GM23338 (cell line): Measurements from ENCODE around the gene RFC2. TPM values are rescaled to one million over a fixed set of nuclear protein-coding genes. Genes with fewer than 3 reads are reported as not detected.

Source experiments
- ATAC-seq: fragments of 200-7000 bp; cut with Tn5 transposase; 3 replicates; pipeline ENCODE4 v1.9.1; 2020
- DNase-seq: peaks from one replicate; pipeline ENCODE4 v3.0.0-alpha.2; 2015; ENCODE audit warnings: low spot score
- H2AFZ ChIP-seq: fragments of 200-600 bp; sonication (generic); 2 replicates; pipeline ENCODE4 v1.8.0; 2016; ENCODE audit warnings: antibody characterized with exemption, mild to moderate bottlenecking, moderate library complexity
- H3F3A ChIP-seq: fragments of 200-600 bp; sonication (generic); replicated peaks from 2 replicates; pipeline ENCODE4 v1.8.0; 2017; ENCODE audit warnings: antibody characterized with exemption, mixed run types, low read depth
- H3K27ac ChIP-seq: fragments of 200-600 bp; sonication (generic); 2 replicates; pipeline ENCODE4 v1.6.1; 2016; ENCODE audit warnings: low read depth
- H3K27me3 ChIP-seq: fragments of 200-600 bp; sonication (generic); 2 replicates; pipeline ENCODE4 v1.8.0; 2016; ENCODE audit warnings: mild to moderate bottlenecking, mixed run types, moderate library complexity; ENCODE audit not compliant: insufficient read depth
- H3K36me3 ChIP-seq: fragments of 200-600 bp; sonication (generic); 2 replicates; pipeline ENCODE4 v1.8.0; 2016; ENCODE audit warnings: mild to moderate bottlenecking; ENCODE audit not compliant: insufficient read depth
- H3K4me1 ChIP-seq: fragments of 200-600 bp; sonication (generic); 2 replicates; pipeline ENCODE4 v1.8.0; 2016; ENCODE audit warnings: mild to moderate bottlenecking, moderate library complexity; ENCODE audit not compliant: insufficient read depth
- H3K4me2 ChIP-seq: fragments of 200-600 bp; sonication (generic); 2 replicates; pipeline ENCODE4 v1.7.1; 2017; ENCODE audit warnings: mixed run types
- H3K4me3 ChIP-seq: fragments of 200-600 bp; sonication (generic); 2 replicates; pipeline ENCODE4 v1.6.1; 2016; ENCODE audit warnings: mixed run types
- H3K79me2 ChIP-seq: fragments of 200-600 bp; sonication (generic); replicated peaks from 2 replicates; pipeline ENCODE4 v1.8.0; 2017; ENCODE audit warnings: mild to moderate bottlenecking; ENCODE audit not compliant: insufficient read depth
- H3K9me2 ChIP-seq: fragments of 200-600 bp; sonication (generic); 2 replicates; pipeline ENCODE4 v1.8.0; 2017; ENCODE audit not compliant: insufficient read depth
- H4K20me1 ChIP-seq: fragments of 200-600 bp; sonication (generic); replicated peaks from 2 replicates; pipeline ENCODE4 v1.8.0; 2017; ENCODE audit warnings: mild to moderate bottlenecking; ENCODE audit not compliant: insufficient read depth
- H3K27ac Mint-ChIP-seq: 2 replicates; pipeline ENCODE4 v1.8.0; 2020; ENCODE audit warnings: inconsistent platforms, mild to moderate bottlenecking, moderate library complexity, mixed read lengths
- H3K27me3 Mint-ChIP-seq: 3 replicates; pipeline ENCODE4 v1.8.0; 2022; ENCODE audit warnings: low read depth, mild to moderate bottlenecking, moderate library complexity, mixed read lengths, inconsistent platforms; ENCODE audit not compliant: insufficient read depth, poor library complexity
- H3K36me3 Mint-ChIP-seq: 3 replicates; pipeline ENCODE4 v1.8.0; 2021; ENCODE audit warnings: low read depth, mild to moderate bottlenecking, inconsistent platforms, moderate library complexity, mixed read lengths
- H3K4me1 Mint-ChIP-seq: 3 replicates; pipeline ENCODE4 v1.8.0; 2020; ENCODE audit warnings: mild to moderate bottlenecking, inconsistent platforms, mixed read lengths
- H3K4me3 Mint-ChIP-seq: 3 replicates; pipeline ENCODE4 v1.8.0; 2021; ENCODE audit warnings: moderate library complexity, mild to moderate bottlenecking, inconsistent platforms, mixed read lengths
- H3K9me3 Mint-ChIP-seq: 3 replicates; pipeline ENCODE4 v1.8.0; 2020; ENCODE audit warnings: moderate library complexity, mild to moderate bottlenecking, inconsistent platforms, mixed read lengths
- CREB1 ChIP-seq: fragments of 250-450 bp; sonication (Bioruptor Pico); IDR thresholded peaks from 2 replicates; pipeline ENCODE4 v1.5.0; 2020; ENCODE audit warnings: low read depth, mild to moderate bottlenecking, moderate library complexity
- ETS1 ChIP-seq: IDR thresholded peaks from 2 replicates; pipeline ENCODE4 v1.6.1; 2016; ENCODE audit warnings: antibody characterized with exemption
- EZH2 ChIP-seq: fragments of 200-600 bp; sonication (generic); IDR thresholded peaks from one replicate; pipeline ENCODE4 v1.8.0; 2017; ENCODE audit warnings: antibody characterized with exemption, mild to moderate bottlenecking, low read depth; ENCODE audit not compliant: unreplicated experiment
- EZH2phosphoT487 ChIP-seq: fragments of 200-600 bp; sonication (generic); IDR thresholded peaks from one replicate; pipeline ENCODE4 v1.8.1; 2018; ENCODE audit warnings: antibody characterized with exemption; ENCODE audit not compliant: unreplicated experiment
- JUNB ChIP-seq: IDR thresholded peaks from one replicate; pipeline ENCODE4 v1.6.1; 2016; ENCODE audit warnings: antibody characterized with exemption; ENCODE audit not compliant: unreplicated experiment
- NANOG ChIP-seq: IDR thresholded peaks from 2 replicates; pipeline ENCODE4 v1.6.1; 2016; ENCODE audit warnings: antibody characterized with exemption, borderline replicate concordance
- POLR2AphosphoS5 ChIP-seq: IDR thresholded peaks from 2 replicates; pipeline ENCODE4 v1.6.1; 2016; ENCODE audit warnings: antibody characterized with exemption, low read depth
- REST ChIP-seq: IDR thresholded peaks from one replicate; pipeline ENCODE4 v1.6.1; 2018; ENCODE audit warnings: antibody characterized with exemption; ENCODE audit not compliant: unreplicated experiment
- STAT1 ChIP-seq: IDR thresholded peaks from one replicate; pipeline ENCODE4 v1.6.1; 2016; ENCODE audit warnings: antibody characterized with exemption; ENCODE audit not compliant: unreplicated experiment
- ZNF114 ChIP-seq: fragments of 250-450 bp; sonication (Bioruptor Pico); IDR thresholded peaks from 2 replicates; pipeline ENCODE4 v1.5.0; 2020; ENCODE audit warnings: mild to moderate bottlenecking, moderate library complexity
- ZNF331 ChIP-seq: fragments of 250-450 bp; sonication (Bioruptor Pico); IDR thresholded peaks from 2 replicates; pipeline ENCODE4 v1.5.0; 2020; ENCODE audit warnings: low read depth, mild to moderate bottlenecking, moderate library complexity
- ZNF462 ChIP-seq: fragments of 250-450 bp; sonication (Bioruptor Pico); IDR thresholded peaks from 2 replicates; pipeline ENCODE4 v1.5.0; 2020; ENCODE audit warnings: mild to moderate bottlenecking, moderate library complexity
- polyA plus RNA-seq: library from polyadenylated mRNA; unstranded; fragments of >200 nt; fragmentation: Nextera tagmentation; extraction: Ambion mirVana; gene quantifications from 2 replicates; pipeline ENCODE4 v1.2.1, GENCODE V29; 2016
- total RNA-seq: library from RNA; depleted of rRNA; stranded (reverse); fragments of >200 nt; shearing (Covaris generic); gene quantifications from 2 replicates; pipeline ENCODE4 v1.2.3, GENCODE V29; 2014
- TF ChIP-seq, protein P1 (sequence below), 2 experiments: fragments of 200-600 bp in 1 of 2; sonication (generic) in 1 of 2; conservative IDR thresholded peaks; 2 replicates each; pipeline versions ENCODE4 v1.5.1 to v1.6.1; 2016 to 2017; ENCODE audit warnings: antibody characterized with exemption in 2 of 2, low read depth in 2 of 2, mild to moderate bottlenecking in 2 of 2, moderate library complexity in 1 of 2

Gene RFC2
- total and polyA plus RNA-seq, 2 experiments from 2014 or later = 56.4 to 75.2 TPM

GRCh38 chr7:74284781-74285259 is 30.6 kb upstream of the RFC2 start:
- H2AFZ ChIP-seq = no peak overlapping the region
- H3K9me2 ChIP-seq = no peaks in the 10 kb centered on the region
- H4K20me1 ChIP-seq = no peaks in the 10 kb centered on the region
- Mint-ChIP-seq H3K27me3 (peaks cover 17% of the 10 kb centered on the region), H3K4me1 (peaks cover 35% of the 10 kb centered on the region), H3K9me3 (no peaks in the 10 kb centered on the region), H3K27ac (peak overlapping the region; percentile 67; the same call in 1 of the 2 replicates), H3K36me3 (no peaks in the 10 kb centered on the region; the same call in 2 of the 3 replicates), H3K4me3 (no peak overlapping the region)
- H3K36me3 ChIP-seq = no peaks in the 10 kb centered on the region
- no peak overlapping the region for H3K4me3 ChIP-seq
- H3K27me3 ChIP-seq = no peaks in the 10 kb centered on the region
- ATAC-seq = peak; percentile 29
- peaks cover 21% of the 10 kb centered on the region for H3K4me1 ChIP-seq
- H3K4me2 ChIP-seq = no peak overlapping the region
- H3K79me2 ChIP-seq = no peaks in the 10 kb centered on the region
- H3K27ac ChIP-seq = peak overlapping the region; percentile 2
- H3F3A ChIP-seq = peaks cover 15% of the 10 kb centered on the region; the same call in 1 of the 2 replicates
- DNase-seq = peak; percentile 47
- TF ChIP-seq JUNB (no peak), EZH2phosphoT487 (no peak), ZNF331 (no peak), CREB1 (CRISPR knock-in tag) (no peak), EZH2 (no peak), NANOG (no peak), ZNF114 (CRISPR knock-in tag) (no peak), REST (no peak), ZNF462 (CRISPR knock-in tag) (no peak), STAT1 (no peak), POLR2AphosphoS5 (no peak), ETS1 (no peak)
- TF ChIP-seq, protein P1, sequence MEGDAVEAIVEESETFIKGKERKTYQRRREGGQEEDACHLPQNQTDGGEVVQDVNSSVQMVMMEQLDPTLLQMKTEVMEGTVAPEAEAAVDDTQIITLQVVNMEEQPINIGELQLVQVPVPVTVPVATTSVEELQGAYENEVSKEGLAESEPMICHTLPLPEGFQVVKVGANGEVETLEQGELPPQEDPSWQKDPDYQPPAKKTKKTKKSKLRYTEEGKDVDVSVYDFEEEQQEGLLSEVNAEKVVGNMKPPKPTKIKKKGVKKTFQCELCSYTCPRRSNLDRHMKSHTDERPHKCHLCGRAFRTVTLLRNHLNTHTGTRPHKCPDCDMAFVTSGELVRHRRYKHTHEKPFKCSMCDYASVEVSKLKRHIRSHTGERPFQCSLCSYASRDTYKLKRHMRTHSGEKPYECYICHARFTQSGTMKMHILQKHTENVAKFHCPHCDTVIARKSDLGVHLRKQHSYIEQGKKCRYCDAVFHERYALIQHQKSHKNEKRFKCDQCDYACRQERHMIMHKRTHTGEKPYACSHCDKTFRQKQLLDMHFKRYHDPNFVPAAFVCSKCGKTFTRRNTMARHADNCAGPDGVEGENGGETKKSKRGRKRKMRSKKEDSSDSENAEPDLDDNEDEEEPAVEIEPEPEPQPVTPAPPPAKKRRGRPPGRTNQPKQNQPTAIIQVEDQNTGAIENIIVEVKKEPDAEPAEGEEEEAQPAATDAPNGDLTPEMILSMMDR (conservative IDR thresholded peaks at IDR 0.05; ENCODE audit: low read depth in 2 of 2) = no peak
